Endothelial cell of umbilical vein (primary cell): ENCODE results near the gene MYO16. TPM values are rescaled to one million over a fixed set of nuclear protein-coding genes. Genes with fewer than 3 reads are reported as not detected.

Experiments
- BruUV-seq: library from RNA; stranded (reverse); fragments of 400-500 nt; replicated peaks from 2 replicates; lab custom pipeline; 2021; lab: Mats Ljungman, UMichigan
- CTCF ChIA-PET: fragments of 300-600, 350-600 bp; sonication (Branson Sonifier 250); formaldehyde crosslinking; loops from one replicate; lab custom pipeline; 2021; ENCODE audit warnings: antibody characterized with exemption, inconsistent platforms; lab: Charles Lee
- POLR2A ChIA-PET: fragments of 300-600, 350-600 bp; sonication (Branson Sonifier 250); formaldehyde crosslinking; loops from one replicate; lab custom pipeline; 2021; ENCODE audit warnings: antibody characterized with exemption, inconsistent platforms; lab: Charles Lee
- DNase-seq: peaks from one replicate; pipeline ENCODE4 v3.0.0-alpha.2; 2011; ENCODE audit warnings: low read depth, low spot score
- FAIRE-seq: peaks from 2 replicates; lab custom pipeline; 2011; peaks lifted over from hg19 to GRCh38; lab: Jason Lieb, UNC
- H2AFZ ChIP-seq: 2 replicates; pipeline ENCODE4 v1.6.0; 2012; ENCODE audit warnings: low read depth, low read length, control low read depth, inconsistent platforms
- H3K27ac ChIP-seq: 2 replicates; pipeline ENCODE4 v1.5.1; 2011; ENCODE audit warnings: low read depth, mild to moderate bottlenecking, control low read depth, low read length, moderate library complexity; ENCODE audit not compliant: insufficient read depth
- H3K27me3 ChIP-seq, 2 experiments: 2 replicates each; pipeline versions ENCODE4 v1.6.0 to v1.6.1; 2011; ENCODE audit warnings: low read length in 2 of 2, mixed read lengths in 1 of 2; ENCODE audit not compliant: control insufficient read depth in 2 of 2, insufficient read depth in 2 of 2
- H3K36me3 ChIP-seq, 2 experiments: 2 replicates in 1 of 2; 3 replicates in 1 of 2; pipeline ENCODE4 v1.5.1; 2011; ENCODE audit warnings: low read length in 2 of 2, mild to moderate bottlenecking in 1 of 2, moderate library complexity in 1 of 2; ENCODE audit not compliant: control insufficient read depth in 2 of 2, insufficient read depth in 2 of 2; ENCODE audit errors: extremely low read depth in 1 of 2
- H3K4me1 ChIP-seq: 3 replicates; pipeline ENCODE4 v1.5.1; 2011; ENCODE audit warnings: mild to moderate bottlenecking, low read length; ENCODE audit not compliant: control insufficient read depth, insufficient read depth; ENCODE audit errors: extremely low read depth
- H3K4me2 ChIP-seq: 2 replicates; pipeline ENCODE4 v1.6.1; 2011; ENCODE audit warnings: low read length, control low read depth, mixed read lengths; ENCODE audit not compliant: insufficient read depth
- H3K4me3 ChIP-seq, 3 experiments: fragments of 200-600 bp in 1 of 3; sonication (generic), shearing (Covaris generic) in 1 of 3; replicated peaks in 1 of 3; 2 replicates each; pipeline ENCODE4 v1.5.1; 2011 to 2016; ENCODE audit warnings: control low read depth in 3 of 3, low read length in 3 of 3, mild to moderate bottlenecking in 2 of 3, inconsistent platforms in 1 of 3, low read depth in 1 of 3, moderate library complexity in 1 of 3; ENCODE audit not compliant: insufficient read depth in 1 of 3
- H3K79me2 ChIP-seq: 2 replicates; pipeline ENCODE4 v1.6.0; 2012; ENCODE audit warnings: low read length, inconsistent platforms; ENCODE audit not compliant: control insufficient read depth, insufficient read depth
- H3K9ac ChIP-seq: replicated peaks from 2 replicates; pipeline ENCODE3; 2011; ENCODE audit warnings: low read length, control low read depth; ENCODE audit not compliant: insufficient read depth; ENCODE audit errors: extremely low read depth
- H3K9me1 ChIP-seq: replicated peaks from 3 replicates; pipeline ENCODE4 v1.6.0; 2011; ENCODE audit warnings: mild to moderate bottlenecking, low read length; ENCODE audit not compliant: control insufficient read depth, insufficient read depth; ENCODE audit errors: extremely low read depth
- H3K9me3 ChIP-seq: replicated peaks from 2 replicates; pipeline ENCODE4 v1.5.1; 2012; ENCODE audit warnings: low read length, inconsistent platforms; ENCODE audit not compliant: control insufficient read depth, insufficient read depth
- H4K20me1 ChIP-seq: replicated peaks from 2 replicates; pipeline ENCODE3; 2011; ENCODE audit warnings: mild to moderate bottlenecking, low read length; ENCODE audit not compliant: control insufficient read depth, insufficient read depth; ENCODE audit errors: extremely low read depth
- CTCF ChIP-seq, 2 donors: IDR thresholded peaks; 1 replicate in 1 of 2; 2 replicates in 1 of 2; pipeline ENCODE4 v1.5.1; 2011; ENCODE audit warnings: low read length in 2 of 2, mild to moderate bottlenecking in 2 of 2, moderate library complexity in 2 of 2, control low read depth in 1 of 2, inconsistent platforms in 1 of 2, low read depth in 1 of 2; ENCODE audit not compliant: insufficient read depth in 1 of 2; ENCODE audit errors: extremely low read depth in 1 of 2
- FOS ChIP-seq: IDR thresholded peaks from 2 replicates; pipeline ENCODE4 v1.6.1; 2011; ENCODE audit warnings: mild to moderate bottlenecking, low read length, moderate library complexity, borderline replicate concordance; ENCODE audit not compliant: insufficient read depth
- GATA2 ChIP-seq: IDR thresholded peaks from 2 replicates; pipeline ENCODE4 v1.7.0; 2011; ENCODE audit warnings: low read depth, mild to moderate bottlenecking, moderate library complexity, mixed read lengths, low read length; ENCODE audit not compliant: insufficient read length, insufficient read depth
- JUN ChIP-seq: IDR thresholded peaks from 2 replicates; pipeline ENCODE4 v1.6.1; 2011; ENCODE audit warnings: borderline replicate concordance, low read depth; ENCODE audit not compliant: insufficient read length, insufficient read depth
- MAX ChIP-seq: IDR thresholded peaks from 2 replicates; pipeline ENCODE4 v1.6.1; 2011; ENCODE audit not compliant: insufficient read depth, insufficient read length
- MYC ChIP-seq: IDR thresholded peaks from one replicate; pipeline ENCODE4 v1.6.1; 2011; ENCODE audit warnings: mild to moderate bottlenecking, low read depth, low read length
- POLR2AphosphoS5 ChIP-seq: IDR thresholded peaks from 2 replicates; pipeline ENCODE4 v1.6.1; 2012; ENCODE audit warnings: low read depth, mild to moderate bottlenecking, control low read depth, low read length, moderate library complexity; ENCODE audit not compliant: insufficient read depth
- dilution Hi-C: fragments of 300-500 bp; cut with MboI; formaldehyde crosslinking; loops from one replicate; pipeline ENCODE4 v1.15.0; 2019; ENCODE audit warnings: low sequenced_read_pairs; ENCODE audit not compliant: extremely low pct_ligation_motif_present
- intact Hi-C: fragments of 100-400 bp; cut with micrococcal nuclease; formaldehyde crosslinking; loops from one replicate; pipeline ENCODE4 v1.10.0; 2022
- polyA plus RNA-seq, 4 experiments: library from polyadenylated mRNA; depleted of rRNA in 3 of 4; stranded (reverse) in 3 of 4; unstranded in 1 of 4; fragments of >200 nt; gene quantifications; 2 replicates each; pipeline versions ENCODE4 v1.2.1 to v1.2.3, GENCODE V29; 2011 to 2012; ENCODE audit warnings: missing spikeins in 1 of 4
- total RNA-seq: library from RNA; stranded (reverse); gene quantifications from 2 replicates; pipeline ENCODE4 v1.2.3, GENCODE V29; 2021

MYO16 gene
- total and polyA plus RNA-seq, 2 donors (not counting 3 experiments of a cell fraction or from before 2014, with no cell fraction given): 0.03 to 0.04 TPM

- Histone ChIP-seq H2AFZ (no peak overlapping the region), H3K4me1 (no peaks in the 10 kb centered on the region), H3K36me3 (no peaks in the 10 kb centered on the region), H3K79me2 (no peaks in the 10 kb centered on the region), H3K9me1 (no peaks in the 10 kb centered on the region), H3K9me3 (no peaks in the 10 kb centered on the region), H3K4me2 (no peak overlapping the region), H4K20me1 (no peaks in the 10 kb centered on the region), H3K4me3 (no peak overlapping the region), H3K27me3 (peaks cover 0 to 4% of the 10 kb centered on the region in 2 experiments), H3K27ac (no peak overlapping the region), H3K9ac (no peak overlapping the region)
- no TSS peak for BruUV-seq
- CTCF ChIA-PET: no interaction called here
- intact Hi-C loops: no loop called here
- DNase-seq (no peak), FAIRE-seq (no peak)
- POLR2A ChIA-PET: no interaction called here
- dilution Hi-C loops: no loop called here
- TF ChIP-seq FOS (no peak), GATA2 (no peak), MAX (no peak), POLR2AphosphoS5 (no peak), MYC (no peak), CTCF (IDR thresholded peaks at IDR 0.05; ENCODE audit: extremely low read depth in 1 of 2, insufficient read depth in 1 of 2, low read depth in 1 of 2, low read length in 2 of 2) (no peak), JUN (no peak)
Observed at GRCh38 chr13:108944760-108945159, 315.3 kb downstream of the MYO16 start.
